ENCODE results near the gene KLK15. TPM values are rescaled to one million over a fixed set of nuclear protein-coding genes. Genes with fewer than 3 reads are reported as not detected.

Gene KLK15
- total and polyA plus RNA-seq, 2 of the 8 experiments (the other 6 are each of a cell fraction or from before 2014, with no cell fraction given): not detected

DNA sequence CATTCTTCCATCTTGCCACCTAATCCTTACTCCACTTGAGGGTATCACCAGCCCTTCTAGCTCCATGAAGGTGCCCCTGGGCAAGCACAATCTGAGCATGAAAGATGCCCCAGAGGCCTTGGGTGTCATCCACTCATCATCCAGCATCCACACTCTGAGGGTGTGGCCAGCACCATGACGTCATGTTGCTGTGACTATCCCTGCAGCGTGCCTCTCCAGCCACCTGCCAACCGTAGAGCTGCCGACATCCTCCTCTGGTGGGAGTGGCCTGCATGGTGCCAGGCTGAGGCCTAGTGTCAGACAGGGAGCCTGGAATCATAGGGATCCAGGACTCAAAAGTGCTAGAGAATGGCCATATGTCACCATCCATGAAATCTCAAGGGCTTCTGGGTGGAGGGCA is 18.2 kb upstream of the KLK15 start (continued):
- TF ChIP-seq EZH2 (IDR thresholded peaks at IDR 0.05; ENCODE audit: low read depth, low read length, severe bottlenecking) (no peak), POU5F1 (IDR thresholded peaks at IDR 0.05; ENCODE audit: low read depth, low read length) (no peak), POLR2A (IDR thresholded peaks at IDR 0.05; ENCODE audit: control extremely low read depth in 1 of 2, low read depth in 2 of 2, low read length in 2 of 2) (no peak)

Data from H1 (cell line).